HUES48 (cell line): ENCODE data around the gene OPCML.

ENCODE experiments used
- H3K27ac ChIP-seq: one replicate; pipeline ENCODE4 v1.7.0; 2013; ENCODE audit warnings: low read depth, low read length, inconsistent platforms
- H3K27me3 ChIP-seq: 2 replicates; pipeline ENCODE4 v1.6.1; 2013; ENCODE audit warnings: mild to moderate bottlenecking, low read length; ENCODE audit not compliant: control insufficient read depth, insufficient read depth
- H3K36me3 ChIP-seq: 2 replicates; pipeline ENCODE4 v1.6.1; 2013; ENCODE audit warnings: low read length; ENCODE audit not compliant: control insufficient read depth, insufficient read depth
- H3K4me1 ChIP-seq: 2 replicates; pipeline ENCODE4 v1.6.1; 2013; ENCODE audit warnings: mild to moderate bottlenecking, low read length; ENCODE audit not compliant: control insufficient read depth, insufficient read depth
- H3K4me3 ChIP-seq: 2 replicates; pipeline ENCODE4 v1.5.1; 2013; ENCODE audit warnings: mild to moderate bottlenecking, low read depth, low read length
- H3K9ac ChIP-seq: 2 replicates; pipeline ENCODE4 v1.6.1; 2013; ENCODE audit warnings: mild to moderate bottlenecking, low read depth, low read length, moderate library complexity
- H3K9me3 ChIP-seq: 2 replicates; pipeline ENCODE4 v1.6.1; 2013; ENCODE audit warnings: low read length; ENCODE audit not compliant: control insufficient read depth, insufficient read depth

OPCML gene

DNA sequence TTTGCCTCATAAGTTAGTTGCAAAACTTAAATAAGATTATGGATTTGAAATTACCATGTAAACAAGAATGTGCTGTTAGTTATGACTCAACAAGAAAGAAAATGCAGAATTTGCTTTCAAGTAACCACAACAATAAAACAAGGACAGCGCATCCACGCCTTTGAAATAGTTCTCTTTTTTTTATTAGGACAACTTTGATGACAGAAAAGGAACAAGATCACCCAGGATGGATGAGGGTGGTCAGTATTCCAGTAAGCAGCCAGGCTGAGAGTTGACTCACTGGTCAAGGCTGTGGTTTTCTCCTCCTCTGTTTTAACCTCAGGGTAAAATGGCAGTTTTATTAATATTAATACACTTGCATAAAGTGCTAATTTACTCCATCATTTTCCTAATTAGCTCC lies 544.4 kb downstream of the OPCML start:
- no peak overlapping the region for H3K4me3 ChIP-seq
- H3K27ac ChIP-seq = no peak overlapping the region
- H3K27me3 ChIP-seq = peaks cover 24% of the 10 kb centered on the region
- H3K9ac ChIP-seq = no peak overlapping the region
- peaks cover 8% of the 10 kb centered on the region for H3K4me1 ChIP-seq
- no peaks in the 10 kb centered on the region for H3K9me3 ChIP-seq
- no peaks in the 10 kb centered on the region for H3K36me3 ChIP-seq

DNA sequence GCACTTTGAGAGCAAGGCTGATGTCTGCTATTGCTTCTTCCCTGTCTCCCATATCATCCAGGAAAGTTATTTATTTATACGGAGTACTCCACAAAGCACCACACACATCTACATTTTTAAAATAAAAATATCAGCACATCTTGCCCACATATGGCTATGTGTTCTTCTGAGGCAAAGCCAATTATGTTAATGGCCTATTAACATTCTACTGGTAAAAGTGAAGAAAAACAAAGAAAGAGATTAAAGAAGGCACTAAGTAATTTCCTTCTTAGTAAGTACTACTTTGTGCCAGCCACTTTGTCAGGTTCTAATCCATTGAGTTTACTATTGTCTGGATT lies 548.7 kb downstream of the OPCML start:
- Histone ChIP-seq H3K27ac (no peak overlapping the region), H3K9ac (no peak overlapping the region), H3K4me1 (peaks cover 14% of the 10 kb centered on the region), H3K9me3 (no peaks in the 10 kb centered on the region), H3K4me3 (no peak overlapping the region), H3K27me3 (peaks cover 11% of the 10 kb centered on the region; the same call in 1 of the 2 replicates), H3K36me3 (no peaks in the 10 kb centered on the region)

DNA sequence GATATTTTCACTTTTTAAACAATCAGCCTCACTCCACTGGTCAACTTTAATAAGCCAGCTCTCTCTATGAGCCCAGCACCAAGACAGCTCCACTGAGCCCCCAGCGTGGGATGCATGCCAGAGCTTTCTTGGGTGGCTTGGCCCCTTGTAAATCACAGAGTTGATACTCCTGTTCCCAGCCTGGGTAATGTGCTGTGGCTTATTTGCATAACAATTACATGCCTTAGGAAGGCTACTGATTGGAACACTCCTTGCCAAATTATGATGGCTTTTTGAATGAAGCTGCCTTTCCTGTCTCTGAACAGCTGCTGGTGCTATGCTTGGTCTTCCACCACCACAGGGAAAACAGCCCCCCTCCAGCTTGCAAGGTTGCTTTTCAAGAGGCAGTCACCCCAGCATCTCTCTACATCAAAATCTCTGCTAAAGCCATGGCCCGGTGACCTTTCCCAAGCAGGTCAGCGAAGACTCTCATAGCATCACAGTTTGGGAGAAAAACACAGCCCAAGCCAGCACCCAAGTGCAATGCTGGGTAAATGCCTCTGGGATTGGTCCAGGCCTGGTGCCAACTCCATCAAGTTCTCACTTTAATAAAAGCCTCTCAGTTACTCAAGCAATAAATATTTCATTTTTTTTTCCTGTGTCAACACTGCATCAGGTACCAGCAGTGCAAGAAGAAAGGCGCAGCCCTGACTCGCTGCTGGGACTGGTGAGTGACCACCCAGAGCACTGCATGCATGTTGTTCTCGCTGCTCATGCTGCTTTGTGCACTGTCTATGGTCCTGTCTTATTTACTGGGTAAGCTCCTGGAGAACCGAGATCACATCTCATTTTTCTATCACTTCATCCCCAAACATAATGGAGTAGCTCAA lies 549.3 kb downstream of the OPCML start:
- no peaks in the 10 kb centered on the region for H3K36me3 ChIP-seq
- H3K27ac ChIP-seq = no peak overlapping the region
- H3K9ac ChIP-seq = no peak overlapping the region
- peaks cover 14% of the 10 kb centered on the region for H3K4me1 ChIP-seq
- no peaks in the 10 kb centered on the region for H3K9me3 ChIP-seq
- H3K27me3 ChIP-seq = peaks cover 11% of the 10 kb centered on the region; the same call in 1 of the 2 replicates
- no peak overlapping the region for H3K4me3 ChIP-seq

DNA sequence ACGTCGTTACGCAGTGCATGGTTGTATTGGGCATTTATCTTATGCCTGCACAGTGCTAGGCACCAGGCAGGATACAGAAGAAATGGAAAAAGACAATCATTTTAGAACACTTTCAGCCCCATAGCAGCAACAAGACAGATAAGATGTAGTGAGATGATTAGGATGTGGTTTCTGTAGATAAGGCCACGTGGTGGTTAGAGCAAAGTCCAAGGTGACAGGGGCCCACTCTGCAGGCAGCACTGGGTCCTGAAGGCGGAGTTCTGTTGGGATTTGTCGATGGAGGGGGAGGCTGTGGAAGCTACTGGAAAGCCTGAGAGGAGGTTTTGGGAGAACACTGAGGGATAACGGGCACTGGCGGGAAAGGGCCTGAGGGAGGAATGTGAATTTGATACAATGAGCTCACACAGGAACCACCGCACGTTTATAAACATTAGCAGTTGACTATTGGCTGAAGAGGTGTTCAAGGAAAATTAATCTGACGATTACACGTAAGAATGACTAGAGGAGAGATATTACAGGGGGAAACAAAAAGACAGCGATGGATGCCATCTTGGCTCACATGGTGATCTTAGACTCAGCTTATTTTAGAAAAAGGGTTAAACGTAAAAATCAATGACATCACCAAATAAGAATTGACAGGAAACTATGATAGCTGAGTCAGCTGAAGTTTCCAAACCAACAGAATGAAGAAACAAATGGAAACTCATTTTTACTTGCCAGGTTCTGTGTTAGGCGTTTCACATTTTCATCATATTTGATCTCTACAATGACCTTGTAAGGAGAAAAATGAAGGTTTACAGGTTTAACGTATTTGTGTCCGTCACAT lies 551.0 kb downstream of the OPCML start:
- Histone ChIP-seq H3K27ac (no peak overlapping the region), H3K4me1 (peaks cover 21% of the 10 kb centered on the region), H3K9me3 (no peaks in the 10 kb centered on the region), H3K4me3 (no peak overlapping the region), H3K36me3 (no peaks in the 10 kb centered on the region), H3K9ac (no peak overlapping the region), H3K27me3 (peaks cover 8% of the 10 kb centered on the region; the same call in 1 of the 2 replicates)

DNA sequence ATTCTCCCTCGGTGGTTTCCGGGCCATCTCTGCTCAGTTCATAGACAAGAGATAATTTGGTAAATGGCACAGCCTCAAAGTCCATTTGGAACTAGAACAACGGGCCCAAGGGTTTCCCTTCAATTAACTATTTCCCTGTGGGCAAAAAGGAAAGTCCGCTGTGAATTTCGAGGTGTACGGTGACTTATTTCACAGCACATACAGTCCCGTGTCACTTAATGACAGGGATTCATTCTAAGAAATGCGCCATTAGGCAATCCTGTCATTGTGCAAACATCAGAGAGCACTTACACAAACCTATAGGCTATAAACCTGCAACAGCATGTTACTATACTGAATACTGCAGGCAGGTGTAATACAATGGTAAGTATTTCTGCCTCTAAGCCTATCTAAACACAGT lies 551.6 kb downstream of the OPCML start:
- no peak overlapping the region for H3K4me3 ChIP-seq
- peaks cover 4% of the 10 kb centered on the region; the same call in 1 of the 2 replicates for H3K27me3 ChIP-seq
- no peak overlapping the region for H3K27ac ChIP-seq
- H3K9ac ChIP-seq = no peak overlapping the region
- no peaks in the 10 kb centered on the region for H3K36me3 ChIP-seq
- peaks cover 22% of the 10 kb centered on the region for H3K4me1 ChIP-seq
- H3K9me3 ChIP-seq = no peaks in the 10 kb centered on the region

DNA sequence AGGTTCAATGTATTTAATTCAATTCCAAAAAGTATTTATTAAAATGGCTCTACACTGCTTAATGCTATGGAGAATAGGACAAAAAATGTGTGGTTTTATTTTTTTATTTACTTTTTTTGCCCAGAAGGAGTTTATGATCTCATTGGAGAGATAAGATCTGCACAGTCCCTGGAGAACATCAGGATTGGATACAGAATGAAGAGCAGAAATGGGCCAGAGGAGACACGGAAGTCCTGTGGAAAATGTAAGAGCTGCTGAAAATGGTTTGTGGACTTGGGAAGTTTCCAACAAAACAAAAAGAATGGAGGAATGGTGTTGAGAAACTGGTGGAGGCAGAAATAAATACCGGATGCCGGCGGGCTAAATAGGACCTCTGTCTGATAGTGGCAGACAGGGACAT lies 554.6 kb downstream of the OPCML start:
- Histone ChIP-seq H3K27me3 (no peaks in the 10 kb centered on the region), H3K4me1 (peaks cover 12% of the 10 kb centered on the region), H3K36me3 (no peaks in the 10 kb centered on the region), H3K9me3 (no peaks in the 10 kb centered on the region), H3K9ac (no peak overlapping the region), H3K27ac (no peak overlapping the region), H3K4me3 (no peak overlapping the region)

DNA sequence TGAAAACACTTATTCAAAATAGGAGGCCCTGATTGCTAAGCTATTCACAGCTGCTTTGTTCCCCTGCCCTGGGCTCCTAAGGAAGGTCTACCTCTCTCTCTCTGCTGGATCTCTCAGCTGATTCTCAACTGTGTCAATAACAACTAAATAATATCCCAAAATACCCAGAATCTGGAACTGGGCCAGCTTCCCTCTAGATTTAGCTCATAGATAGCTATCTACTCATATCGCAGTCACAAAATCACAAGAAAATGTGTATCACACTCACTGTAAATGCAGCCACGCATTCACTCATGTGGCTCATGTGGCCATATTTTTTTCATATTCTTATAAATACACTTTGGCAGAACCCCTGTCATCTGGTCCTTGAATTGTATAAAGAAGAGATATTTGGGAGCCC lies 555.1 kb downstream of the OPCML start:
- H3K27ac ChIP-seq = no peak overlapping the region
- no peak overlapping the region for H3K4me3 ChIP-seq
- H3K4me1 ChIP-seq = peaks cover 8% of the 10 kb centered on the region; the same call in 1 of the 2 replicates
- H3K27me3 ChIP-seq = no peaks in the 10 kb centered on the region
- no peaks in the 10 kb centered on the region for H3K9me3 ChIP-seq
- no peaks in the 10 kb centered on the region for H3K36me3 ChIP-seq
- H3K9ac ChIP-seq = no peak overlapping the region

DNA sequence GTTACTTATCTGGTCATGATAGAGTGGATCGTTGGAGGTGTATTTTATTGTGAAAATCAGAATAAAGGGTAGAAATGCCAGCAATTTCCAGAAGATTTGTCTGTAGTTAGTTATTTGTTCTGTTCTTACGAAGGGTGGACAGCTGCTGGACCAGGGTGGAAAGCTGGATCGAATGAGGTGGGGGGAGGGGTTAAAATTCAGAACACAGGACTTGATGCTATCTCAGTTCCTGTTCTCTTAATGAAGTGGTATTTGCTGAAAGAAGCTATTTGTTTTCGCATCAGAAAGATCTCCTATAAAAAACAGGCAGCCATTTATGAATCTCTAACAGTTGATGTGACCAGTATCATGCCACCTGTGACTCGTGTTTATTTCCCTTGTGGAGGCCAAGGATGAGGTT lies 556.2 kb downstream of the OPCML start:
- no peaks in the 10 kb centered on the region for H3K9me3 ChIP-seq
- H3K27ac ChIP-seq = no peak overlapping the region
- no peaks in the 10 kb centered on the region for H3K36me3 ChIP-seq
- H3K9ac ChIP-seq = no peak overlapping the region
- no peak overlapping the region for H3K4me3 ChIP-seq
- H3K27me3 ChIP-seq = no peaks in the 10 kb centered on the region
- H3K4me1 ChIP-seq = peaks cover 8% of the 10 kb centered on the region; the same call in 1 of the 2 replicates

DNA sequence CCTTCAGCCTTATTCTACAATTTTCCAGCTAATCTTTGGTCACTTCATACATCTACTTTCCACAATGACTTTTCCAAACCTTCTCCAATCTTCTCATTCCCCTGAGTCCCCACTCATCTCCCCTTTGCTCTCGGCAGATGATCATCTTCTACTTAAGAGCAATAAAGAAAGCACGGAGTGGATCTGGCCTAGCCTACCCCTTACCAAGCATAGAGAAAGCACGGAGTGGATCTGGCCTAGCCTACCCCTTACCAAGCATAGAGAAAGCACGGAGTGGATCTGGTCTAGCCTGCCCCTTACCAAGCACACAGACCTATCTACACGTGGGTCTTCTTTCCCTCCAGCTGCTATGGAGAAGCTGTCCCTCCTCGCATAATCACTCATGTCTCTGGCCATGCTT lies 558.6 kb downstream of the OPCML start:
- peaks cover 8% of the 10 kb centered on the region; the same call in 1 of the 2 replicates for H3K4me1 ChIP-seq
- no peaks in the 10 kb centered on the region for H3K9me3 ChIP-seq
- no peak overlapping the region for H3K4me3 ChIP-seq
- no peaks in the 10 kb centered on the region for H3K27me3 ChIP-seq
- no peak overlapping the region for H3K9ac ChIP-seq
- H3K36me3 ChIP-seq = no peaks in the 10 kb centered on the region
- no peak overlapping the region for H3K27ac ChIP-seq

DNA sequence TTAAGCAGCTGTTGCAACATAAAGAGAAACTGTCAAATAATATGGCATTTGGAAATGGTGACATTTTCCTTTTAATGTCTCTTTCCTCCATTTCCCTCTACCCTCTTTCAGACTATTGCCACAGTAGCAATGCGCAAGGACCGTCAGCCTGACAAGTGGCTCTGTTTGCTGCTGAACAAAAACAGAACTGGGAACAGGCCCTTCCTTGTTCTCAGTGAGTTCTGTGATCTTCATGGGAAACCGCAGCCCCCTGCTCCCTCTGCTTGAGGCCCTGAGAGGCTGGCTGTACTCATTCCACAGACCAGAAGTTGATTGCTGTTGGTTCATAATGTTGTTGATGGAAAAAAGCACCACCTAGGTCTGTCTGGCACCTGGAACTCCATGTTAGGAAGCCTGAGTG lies 559.7 kb downstream of the OPCML start:
- Histone ChIP-seq H3K36me3 (no peaks in the 10 kb centered on the region), H3K9me3 (no peaks in the 10 kb centered on the region), H3K9ac (no peak overlapping the region), H3K4me3 (no peak overlapping the region), H3K27ac (no peak overlapping the region), H3K4me1 (peaks cover 8% of the 10 kb centered on the region; the same call in 1 of the 2 replicates), H3K27me3 (no peaks in the 10 kb centered on the region)

DNA sequence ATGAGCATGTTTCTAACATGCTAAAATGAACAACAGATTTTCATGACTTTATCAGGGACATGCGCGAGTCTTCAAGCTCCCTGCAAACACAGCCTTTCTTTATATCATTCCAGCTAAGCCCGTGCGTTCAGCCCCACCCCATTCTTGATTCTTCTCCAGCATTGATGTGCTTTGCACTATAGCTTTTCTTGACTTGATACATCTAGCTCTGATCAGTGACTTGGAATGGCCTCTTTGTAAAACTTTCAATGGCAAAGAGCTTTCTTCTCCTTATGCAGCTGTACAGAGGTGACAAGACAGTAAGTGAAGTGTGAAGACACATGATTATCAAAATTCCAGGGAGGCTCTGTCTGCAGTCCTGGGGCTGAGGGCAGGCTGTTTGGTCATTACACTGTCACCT lies 561.0 kb downstream of the OPCML start:
- H3K4me3 ChIP-seq = no peak overlapping the region
- H3K27ac ChIP-seq = no peak overlapping the region
- H3K4me1 ChIP-seq = peaks cover 1% of the 10 kb centered on the region; the same call in 1 of the 2 replicates
- no peaks in the 10 kb centered on the region for H3K36me3 ChIP-seq
- H3K9me3 ChIP-seq = no peaks in the 10 kb centered on the region
- no peak overlapping the region for H3K9ac ChIP-seq
- H3K27me3 ChIP-seq = no peaks in the 10 kb centered on the region
